K562 (cell line): ENCODE measurements around the gene PYGO2. TPM values are rescaled to one million over a fixed set of nuclear protein-coding genes. Genes with fewer than 3 reads are reported as not detected.

Source experiments
- ARID2 ChIP-seq: fragments of 450-650 bp; IDR thresholded peaks from 2 replicates; pipeline ENCODE4 v1.6.1; 2017; ENCODE audit warnings: antibody characterized with exemption, mild to moderate bottlenecking
- ARNT ChIP-seq, 2 experiments: fragments of 450-650 bp; IDR thresholded peaks; 2 replicates each; pipeline ENCODE4 v1.6.1; 2016; ENCODE audit warnings: mild to moderate bottlenecking in 1 of 2
- CBX5 ChIP-seq: IDR thresholded peaks from 2 replicates; pipeline ENCODE4 v1.6.1; 2014; ENCODE audit warnings: low read depth, borderline replicate concordance
- ETV6 ChIP-seq, 3 experiments: fragments of 150-350 bp in 1 of 3; sonication (generic) in 1 of 3; formaldehyde crosslinking in 1 of 3; IDR thresholded peaks; 2 replicates each; pipeline versions ENCODE4 v1.6.1 to v1.8.0; 2014 to 2022; ENCODE audit warnings: borderline replicate concordance in 2 of 3, low read depth in 2 of 3, antibody characterized with exemption in 1 of 3, low read length in 1 of 3, mild to moderate bottlenecking in 1 of 3, missing genetic modification reagents in 1 of 3
- GABPA ChIP-seq: fragments of 200-800 bp; sonication (Bioruptor generic); conservative IDR thresholded peaks from 2 replicates; pipeline ENCODE4 v1.6.1; 2016; ENCODE audit warnings: low read depth, missing genetic modification characterization, missing compliant biosample characterization
- NFXL1 ChIP-seq: fragments of 450-650 bp; formaldehyde crosslinking; IDR thresholded peaks from 2 replicates; pipeline ENCODE4 v1.4.0; 2021; ENCODE audit warnings: mild to moderate bottlenecking
- POLR2G ChIP-seq: fragments of 200-400 bp; formaldehyde crosslinking; IDR thresholded peaks from 2 replicates; pipeline ENCODE4 v1.6.1; 2017; ENCODE audit warnings: low read depth, mild to moderate bottlenecking, antibody characterized with exemption, low read length, moderate library complexity
- RFX7 ChIP-seq: fragments of 250-450 bp; sonication (Bioruptor Pico); IDR thresholded peaks from 2 replicates; pipeline ENCODE4 v1.5.1; 2021; ENCODE audit warnings: mild to moderate bottlenecking
- SRF ChIP-seq, 2 experiments: fragments of 250-450, 450-650 bp in 1 of 2; sonication (Bioruptor Pico) in 1 of 2; sonication (generic) in 1 of 2; formaldehyde crosslinking; IDR thresholded peaks; 2 replicates each; pipeline versions ENCODE4 v1.5.0 to v1.5.1; 2020 to 2022; ENCODE audit warnings: mild to moderate bottlenecking in 1 of 2, missing genetic modification reagents in 1 of 2
- TEAD4 ChIP-seq, 2 experiments: sonication (generic) in 1 of 2; formaldehyde crosslinking in 1 of 2; IDR thresholded peaks; 2 replicates each; pipeline versions ENCODE4 v1.6.1 to v1.8.0; 2012 to 2022; ENCODE audit warnings: borderline replicate concordance in 1 of 2, inconsistent platforms in 1 of 2, low read length in 1 of 2, mild to moderate bottlenecking in 1 of 2, missing genetic modification reagents in 1 of 2
- ZBTB1 ChIP-seq: sonication (generic); formaldehyde crosslinking; IDR thresholded peaks from 2 replicates; pipeline ENCODE4 v1.8.1; 2023; ENCODE audit warnings: missing genetic modification reagents, low read depth, mild to moderate bottlenecking, borderline replicate concordance
- ZBTB17 ChIP-seq: fragments of 450-650 bp; formaldehyde crosslinking; IDR thresholded peaks from 2 replicates; pipeline ENCODE4 v1.4.0; 2020; ENCODE audit warnings: mild to moderate bottlenecking
- ZEB2 ChIP-seq: fragments of 450-650 bp; IDR thresholded peaks from 2 replicates; pipeline ENCODE4 v1.6.1; 2016
- ZNF212 ChIP-seq: fragments of 450-650 bp; formaldehyde crosslinking; IDR thresholded peaks from 2 replicates; pipeline ENCODE4 v1.4.0; 2020; ENCODE audit warnings: mild to moderate bottlenecking
- ZNF696 ChIP-seq: fragments of 250-450 bp; sonication (Bioruptor Pico); conservative IDR thresholded peaks from 2 replicates; pipeline ENCODE4 v1.4.0; 2020; ENCODE audit warnings: mild to moderate bottlenecking, moderate library complexity
- ZNF75A ChIP-seq: fragments of 450-650 bp; formaldehyde crosslinking; IDR thresholded peaks from 2 replicates; pipeline ENCODE4 v1.4.0; 2020; ENCODE audit warnings: mild to moderate bottlenecking
- ZNF830 ChIP-seq: fragments of 250-450 bp; sonication (Bioruptor Pico); IDR thresholded peaks from 2 replicates; pipeline ENCODE4 v1.5.0; 2021; ENCODE audit warnings: mild to moderate bottlenecking
- polyA plus RNA-seq, 8 experiments: library from polyadenylated mRNA; depleted of rRNA in 4 of 8; stranded (reverse) in 5 of 8; unstranded in 3 of 8; fragments of >200 nt; fragmentation: Nextera tagmentation in 2 of 8; fragmentation: Illumina TruSeq in 1 of 8; extraction: Ambion mirVana in 2 of 8; extraction: Trizol in 1 of 8; gene quantifications; 2 replicates each; pipeline versions ENCODE4 v1.2.1 to v1.2.3, GENCODE V29; 2011 to 2014; ENCODE audit warnings: inconsistent platforms in 1 of 8, missing spikeins in 1 of 8
- total RNA-seq, 7 experiments: library from RNA; depleted of rRNA in 6 of 7; stranded (reverse); fragments of >200 nt in 6 of 7; fragmentation: Illumina TruSeq in 2 of 7; extraction: Trizol in 2 of 7; gene quantifications; 2 replicates each; pipeline versions ENCODE4 v1.2.1 to v1.2.3, GENCODE V29; 2011 to 2021; ENCODE audit warnings: low replicate concordance in 1 of 7
- TF ChIP-seq, protein P1 (sequence below): sonication (generic); formaldehyde crosslinking; IDR thresholded peaks from 2 replicates; pipeline ENCODE4 v1.9.0; 2022; ENCODE audit warnings: mild to moderate bottlenecking, missing genetic modification reagents
- TF ChIP-seq, protein P2 (sequence below), 2 experiments: fragments of 250-450 bp in 1 of 2; fragments of 450-650 bp in 1 of 2; sonication (Bioruptor Pico) in 1 of 2; IDR thresholded peaks; 2 replicates each; pipeline versions ENCODE4 v1.6.1 to v1.8.0; 2016 to 2021; ENCODE audit warnings: mild to moderate bottlenecking in 2 of 2, moderate library complexity in 2 of 2, missing compliant biosample characterization in 1 of 2, missing genetic modification characterization in 1 of 2
- TF ChIP-seq, protein P3 (sequence below), 3 experiments: fragments of 200-800 bp in 1 of 3; sonication (Bioruptor generic) in 1 of 3; sonication (generic) in 1 of 3; formaldehyde crosslinking in 1 of 3; IDR thresholded peaks; 2 replicates each; pipeline versions ENCODE4 v1.6.1 to v1.8.0; 2016 to 2022; ENCODE audit warnings: mild to moderate bottlenecking in 2 of 3, missing compliant biosample characterization in 2 of 3, missing genetic modification characterization in 2 of 3, missing genetic modification reagents in 1 of 3
- TF ChIP-seq, protein P4 (sequence below), 2 experiments: fragments of 150-350 bp in 1 of 2; IDR thresholded peaks; 2 replicates each; pipeline ENCODE4 v1.6.1; 2012 to 2016; ENCODE audit warnings: low read depth in 2 of 2, low read length in 2 of 2, mild to moderate bottlenecking in 1 of 2, moderate library complexity in 1 of 2

The PYGO2 gene
- total and polyA plus RNA-seq, 9 of the 15 experiments (the other 6 are each of a cell fraction or from before 2014, with no cell fraction given), result 8.3 to 36.2 (median 18.2) TPM

DNA sequence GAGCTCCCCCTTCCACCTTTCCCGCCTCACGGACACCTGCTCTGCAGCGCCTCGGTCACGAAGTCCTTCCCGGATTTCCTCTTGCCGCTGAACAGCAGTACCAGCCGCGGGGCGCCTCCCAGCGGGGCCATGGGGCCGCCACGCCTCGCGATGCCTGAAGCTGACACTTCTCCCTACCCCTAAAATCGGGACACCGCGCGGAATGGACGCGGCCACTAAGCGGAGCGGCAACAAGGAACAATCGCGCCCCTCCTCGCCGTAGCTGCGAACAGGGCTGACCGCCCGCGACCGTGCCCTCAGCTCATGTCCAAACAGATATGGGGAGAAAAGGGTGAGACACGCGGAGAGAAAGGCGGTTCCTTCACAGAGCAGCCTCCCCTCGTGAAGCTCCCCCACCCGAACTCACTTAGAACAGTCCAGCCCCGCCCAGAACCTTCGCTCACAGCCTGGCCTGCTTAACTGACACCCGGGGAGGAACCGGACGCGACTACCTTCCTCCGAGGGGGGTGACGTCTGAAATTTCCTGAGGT lies 25.0 kb downstream of the PYGO2 start, which contains the start of gene PMVK (continued):
- TF ChIP-seq ZNF830 (CRISPR knock-in tag), result peak; percentile 56; the same call in 1 of the 2 replicates
- TF ChIP-seq TEAD4 (IDR thresholded peaks at IDR 0.05; ENCODE audit: low read length), result peak; percentile 34; the same call in 1 of the 2 replicates
- peak; percentile 73; the same call in 1 of the 2 replicates for TF ChIP-seq TEAD4 (CRISPR knock-in tag; IDR thresholded peaks at IDR 0.05; ENCODE audit: borderline replicate concordance)
- peak in 1 of 2 experiments; percentile 73; a peak in 1 of 4 replicates for TF ChIP-seq SRF (CRISPR knock-in tag; IDR thresholded peaks at IDR 0.05)
- TF ChIP-seq ETV6 (IDR thresholded peaks at IDR 0.05; ENCODE audit: borderline replicate concordance in 1 of 2, low read depth in 2 of 2, low read length in 1 of 2), result peak in 1 of 2 experiments; percentile 77; a peak in 2 of 4 replicates
- peak; percentile 78; the same call in 1 of the 2 replicates for TF ChIP-seq ETV6 (CRISPR knock-in tag; IDR thresholded peaks at IDR 0.05; ENCODE audit: borderline replicate concordance)
- TF ChIP-seq, protein P1, sequence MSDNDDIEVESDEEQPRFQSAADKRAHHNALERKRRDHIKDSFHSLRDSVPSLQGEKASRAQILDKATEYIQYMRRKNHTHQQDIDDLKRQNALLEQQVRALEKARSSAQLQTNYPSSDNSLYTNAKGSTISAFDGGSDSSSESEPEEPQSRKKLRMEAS (CRISPR knock-in tag), result peak; percentile 99
- peak; percentile 58; the same call in 1 of the 2 replicates for TF ChIP-seq ARID2
- peak; percentile 77 for TF ChIP-seq ZBTB17 (CRISPR knock-in tag)
- TF ChIP-seq, protein P2, sequence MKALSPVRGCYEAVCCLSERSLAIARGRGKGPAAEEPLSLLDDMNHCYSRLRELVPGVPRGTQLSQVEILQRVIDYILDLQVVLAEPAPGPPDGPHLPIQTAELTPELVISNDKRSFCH (CRISPR knock-in tag; IDR thresholded peaks at IDR 0.05), result no peak
- TF ChIP-seq, protein P2 (tag; IDR thresholded peaks at IDR 0.05), result peak; percentile 86
- TF ChIP-seq ZNF75A, result 0 out of 2 replicates have a peak, but pooled peaks have one; percentile 7
- TF ChIP-seq NFXL1 (CRISPR knock-in tag), result no peak
- TF ChIP-seq, protein P3, sequence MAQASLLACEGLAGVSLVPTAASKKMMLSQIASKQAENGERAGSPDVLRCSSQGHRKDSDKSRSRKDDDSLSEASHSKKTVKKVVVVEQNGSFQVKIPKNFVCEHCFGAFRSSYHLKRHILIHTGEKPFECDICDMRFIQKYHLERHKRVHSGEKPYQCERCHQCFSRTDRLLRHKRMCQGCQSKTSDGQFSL (CRISPR knock-in tag; IDR thresholded peaks at IDR 0.05), result peak; percentile 94
- TF ChIP-seq, protein P3 (tag; IDR thresholded peaks at IDR 0.05), result no peak
- TF ChIP-seq ARNT (IDR thresholded peaks at IDR 0.05), result no peak
- no peak for TF ChIP-seq RFX7 (CRISPR knock-in tag)
- no peak for TF ChIP-seq ZNF212 (CRISPR knock-in tag)
- peak; percentile 78 for TF ChIP-seq GABPA (tag)
- peak; percentile 74; the same call in 1 of the 2 replicates for TF ChIP-seq CBX5
- TF ChIP-seq, protein P4, sequence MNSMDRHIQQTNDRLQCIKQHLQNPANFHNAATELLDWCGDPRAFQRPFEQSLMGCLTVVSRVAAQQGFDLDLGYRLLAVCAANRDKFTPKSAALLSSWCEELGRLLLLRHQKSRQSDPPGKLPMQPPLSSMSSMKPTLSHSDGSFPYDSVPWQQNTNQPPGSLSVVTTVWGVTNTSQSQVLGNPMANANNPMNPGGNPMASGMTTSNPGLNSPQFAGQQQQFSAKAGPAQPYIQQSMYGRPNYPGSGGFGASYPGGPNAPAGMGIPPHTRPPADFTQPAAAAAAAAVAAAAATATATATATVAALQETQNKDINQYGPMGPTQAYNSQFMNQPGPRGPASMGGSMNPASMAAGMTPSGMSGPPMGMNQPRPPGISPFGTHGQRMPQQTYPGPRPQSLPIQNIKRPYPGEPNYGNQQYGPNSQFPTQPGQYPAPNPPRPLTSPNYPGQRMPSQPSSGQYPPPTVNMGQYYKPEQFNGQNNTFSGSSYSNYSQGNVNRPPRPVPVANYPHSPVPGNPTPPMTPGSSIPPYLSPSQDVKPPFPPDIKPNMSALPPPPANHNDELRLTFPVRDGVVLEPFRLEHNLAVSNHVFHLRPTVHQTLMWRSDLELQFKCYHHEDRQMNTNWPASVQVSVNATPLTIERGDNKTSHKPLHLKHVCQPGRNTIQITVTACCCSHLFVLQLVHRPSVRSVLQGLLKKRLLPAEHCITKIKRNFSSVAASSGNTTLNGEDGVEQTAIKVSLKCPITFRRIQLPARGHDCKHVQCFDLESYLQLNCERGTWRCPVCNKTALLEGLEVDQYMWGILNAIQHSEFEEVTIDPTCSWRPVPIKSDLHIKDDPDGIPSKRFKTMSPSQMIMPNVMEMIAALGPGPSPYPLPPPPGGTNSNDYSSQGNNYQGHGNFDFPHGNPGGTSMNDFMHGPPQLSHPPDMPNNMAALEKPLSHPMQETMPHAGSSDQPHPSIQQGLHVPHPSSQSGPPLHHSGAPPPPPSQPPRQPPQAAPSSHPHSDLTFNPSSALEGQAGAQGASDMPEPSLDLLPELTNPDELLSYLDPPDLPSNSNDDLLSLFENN (IDR thresholded peaks at IDR 0.05; ENCODE audit: low read depth in 2 of 2, low read length in 2 of 2), result peak in 1 of 2 experiments; percentile 14; a peak in 1 of 4 replicates
- no peak; the same call in 1 of the 2 replicates for TF ChIP-seq ZEB2
- TF ChIP-seq ZNF696 (CRISPR knock-in tag), result no peak
- TF ChIP-seq ZBTB1, result 0 out of 2 replicates have a peak, but pooled peaks have one; percentile 63
- TF ChIP-seq POLR2G, result peak; percentile 96
